Activated T-helper 2 cell treated with anti-CD3 and anti-CD28 coated beads, Interferon-gamma antibody, Interleukin-2, Interleukin-4, amounts not matched to agents 10 μg/mL and 5 μg/mL and 100 μg/mL, durations not matched to agents 14 hours and 24 hours and 36 hours (primary cell): ENCODE data around the gene TIAM1. TPM values are rescaled to one million over a fixed set of nuclear protein-coding genes. Genes with fewer than 3 reads are reported as not detected.

Source experiments
- DNase-seq: peaks from one replicate; pipeline ENCODE4 v3.0.0; 2021; ENCODE audit warnings: low spot score
- H3K27ac Mint-ChIP-seq: one replicate; pipeline ENCODE4 v1.8.0; 2021; ENCODE audit warnings: mixed read lengths
- H3K27me3 Mint-ChIP-seq: one replicate; pipeline ENCODE4 v1.8.0; 2021; ENCODE audit warnings: low read depth, mixed read lengths
- H3K36me3 Mint-ChIP-seq: one replicate; pipeline ENCODE4 v1.8.0; 2021; ENCODE audit warnings: low read depth, mixed read lengths
- H3K4me1 Mint-ChIP-seq: one replicate; pipeline ENCODE4 v1.8.0; 2021; ENCODE audit warnings: low read depth, mixed read lengths
- H3K4me3 Mint-ChIP-seq: one replicate; pipeline ENCODE4 v1.8.0; 2021; ENCODE audit warnings: low read depth, mild to moderate bottlenecking, moderate library complexity, mixed read lengths
- H3K9me3 Mint-ChIP-seq: one replicate; pipeline ENCODE4 v1.8.0; 2021; ENCODE audit warnings: mixed read lengths
- intact Hi-C: fragments of 100-400 bp; cut with micrococcal nuclease; formaldehyde crosslinking; loops from one replicate; pipeline ENCODE4 v1.15.1; 2023
- total RNA-seq: library from RNA; stranded (reverse); gene quantifications from 2 replicates; pipeline ENCODE4 v1.2.3, GENCODE V29; 2022

TIAM1 gene
- total RNA-seq, 1 donor from 2014 or later: 110 TPM

DNA sequence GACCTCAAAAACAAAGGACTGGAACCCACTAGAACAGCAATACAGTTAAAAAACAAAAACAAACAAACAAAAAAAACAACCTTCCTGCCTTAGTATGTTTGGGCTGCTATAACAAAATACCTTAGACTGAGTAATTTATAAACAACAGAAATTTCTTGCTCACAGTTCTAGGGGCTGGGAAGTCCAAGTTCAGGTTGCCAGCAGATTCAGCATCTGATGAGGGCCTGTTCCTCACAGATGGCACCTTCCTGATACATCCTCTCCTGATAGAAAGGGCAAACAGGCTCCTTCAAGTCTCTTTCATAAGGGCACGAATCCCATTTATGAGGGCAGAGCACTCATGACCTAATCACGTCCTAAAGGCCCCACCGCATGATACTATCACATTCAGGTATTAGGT lies 55.9 kb downstream of the TIAM1 start:
- DNase-seq: no peak
- Mint-ChIP-seq H3K4me1 (peaks cover 9% of the 10 kb centered on the region), H3K4me3 (no peak overlapping the region), H3K27ac (no peak overlapping the region), H3K9me3 (peaks cover 11% of the 10 kb centered on the region), H3K36me3 (peaks cover 3% of the 10 kb centered on the region), H3K27me3 (no peaks in the 10 kb centered on the region)
- intact Hi-C loops: no loop called here

DNA sequence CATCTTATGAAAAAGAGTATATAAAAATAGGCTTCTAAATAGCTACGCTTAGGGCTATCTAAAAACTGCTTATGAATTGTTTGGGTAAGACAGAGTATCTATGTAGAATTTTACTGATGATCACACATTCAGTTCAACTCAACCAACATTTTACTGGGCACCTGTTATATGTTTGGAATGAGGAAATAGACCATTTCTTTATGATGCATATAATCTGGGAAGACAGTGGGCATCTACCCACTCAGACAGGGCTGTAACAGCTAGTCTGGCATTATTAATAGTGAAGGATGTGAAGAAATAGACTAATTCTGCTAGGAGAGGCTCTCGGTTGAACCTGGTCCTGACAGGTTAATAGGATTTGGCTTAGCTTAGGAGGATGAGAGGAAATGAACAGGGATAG lies 56.9 kb downstream of the TIAM1 start:
- H3K4me3 Mint-ChIP-seq: no peak overlapping the region
- peaks cover 3% of the 10 kb centered on the region for H3K36me3 Mint-ChIP-seq
- H3K9me3 Mint-ChIP-seq: peaks cover 11% of the 10 kb centered on the region
- no peak overlapping the region for H3K27ac Mint-ChIP-seq
- intact Hi-C loops: no loop called here
- no peak for DNase-seq
- H3K27me3 Mint-ChIP-seq: no peaks in the 10 kb centered on the region
- peaks cover 11% of the 10 kb centered on the region for H3K4me1 Mint-ChIP-seq

DNA sequence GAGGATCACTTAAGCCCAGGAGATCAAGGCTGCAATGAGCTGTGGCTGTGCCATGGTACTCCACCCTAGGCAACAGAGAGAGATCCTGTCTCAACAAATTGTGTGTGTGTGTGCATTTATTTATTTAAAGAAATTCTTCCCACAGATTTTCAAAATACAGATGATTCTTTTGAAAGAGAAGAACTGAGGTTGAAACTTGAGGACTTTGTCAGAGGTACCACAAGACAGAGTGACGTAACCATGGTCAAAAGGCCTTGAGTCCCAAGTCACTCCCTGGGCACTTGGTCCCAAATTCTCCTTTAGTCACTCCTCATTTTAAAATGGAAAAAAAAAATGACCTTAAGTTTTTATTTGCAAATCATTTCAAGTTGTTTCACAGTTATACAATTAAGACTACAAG lies 57.4 kb downstream of the TIAM1 start:
- intact Hi-C loops: no loop called here

DNA sequence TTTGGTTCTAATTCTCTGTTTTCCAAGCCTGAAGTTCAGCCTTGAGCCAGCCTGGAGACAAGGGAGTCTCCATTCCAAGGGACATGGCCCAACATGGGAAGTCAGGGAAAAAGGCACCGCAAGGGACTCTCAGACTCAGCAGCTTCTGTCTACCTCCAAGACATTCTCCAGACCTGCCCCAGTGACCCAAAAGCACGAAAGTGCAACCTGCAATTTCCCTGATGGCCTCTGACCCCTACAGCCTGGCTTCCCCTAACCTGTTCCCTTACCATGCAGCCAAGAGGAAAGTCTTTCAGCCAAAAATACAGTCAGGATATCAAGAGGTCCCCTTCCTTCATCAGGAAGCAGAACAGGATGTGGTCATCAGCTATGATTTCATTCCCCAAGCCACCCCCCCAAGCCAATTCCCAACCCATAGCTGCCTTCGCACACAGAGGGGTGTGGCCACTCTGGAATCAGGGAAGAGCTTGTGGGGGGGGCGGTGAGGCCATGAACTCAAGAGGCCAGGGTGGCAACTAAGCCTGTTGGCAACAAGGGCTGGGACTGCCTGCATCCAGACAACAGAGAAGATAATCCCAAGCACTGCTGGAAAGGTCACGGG lies 59.2 kb downstream of the TIAM1 start:
- intact Hi-C loops: no loop called here
- no peaks in the 10 kb centered on the region for H3K36me3 Mint-ChIP-seq
- no peak for DNase-seq
- H3K27me3 Mint-ChIP-seq: no peaks in the 10 kb centered on the region
- H3K4me1 Mint-ChIP-seq: peaks cover 8% of the 10 kb centered on the region
- H3K4me3 Mint-ChIP-seq: no peak overlapping the region
- H3K27ac Mint-ChIP-seq: no peak overlapping the region
- H3K9me3 Mint-ChIP-seq: peaks cover 11% of the 10 kb centered on the region

More for the DNA sequence above, 57.4 kb downstream of the TIAM1 start:
- Mint-ChIP-seq H3K4me1 (peaks cover 11% of the 10 kb centered on the region), H3K36me3 (no peaks in the 10 kb centered on the region), H3K27ac (no peak overlapping the region), H3K9me3 (peaks cover 11% of the 10 kb centered on the region), H3K4me3 (no peak overlapping the region), H3K27me3 (no peaks in the 10 kb centered on the region)
- DNase-seq: no peak

DNA sequence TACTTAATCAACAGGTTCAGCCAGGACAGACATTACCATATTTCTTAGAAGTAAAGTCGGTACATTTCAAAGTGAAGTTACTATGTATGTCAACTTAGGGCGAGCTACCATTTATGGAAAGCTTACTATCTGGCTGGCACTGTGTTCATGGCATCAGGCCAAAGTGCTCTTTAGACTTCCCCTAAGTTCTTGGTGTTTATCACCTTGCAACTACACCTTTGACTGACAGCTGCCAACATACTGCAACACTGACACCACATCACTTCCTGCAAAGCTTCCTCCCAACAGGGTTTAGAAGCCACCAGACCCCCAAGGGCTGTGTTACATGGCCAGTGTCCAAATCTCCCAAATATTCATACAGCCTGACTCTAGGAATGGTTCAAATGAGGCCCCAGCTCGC lies 61.0 kb downstream of the TIAM1 start:
- Mint-ChIP-seq H3K4me1 (peaks cover 8% of the 10 kb centered on the region), H3K9me3 (peaks cover 7% of the 10 kb centered on the region), H3K27me3 (no peaks in the 10 kb centered on the region), H3K4me3 (no peak overlapping the region), H3K36me3 (no peaks in the 10 kb centered on the region), H3K27ac (no peak overlapping the region)
- intact Hi-C loops: no loop called here
- no peak for DNase-seq

DNA sequence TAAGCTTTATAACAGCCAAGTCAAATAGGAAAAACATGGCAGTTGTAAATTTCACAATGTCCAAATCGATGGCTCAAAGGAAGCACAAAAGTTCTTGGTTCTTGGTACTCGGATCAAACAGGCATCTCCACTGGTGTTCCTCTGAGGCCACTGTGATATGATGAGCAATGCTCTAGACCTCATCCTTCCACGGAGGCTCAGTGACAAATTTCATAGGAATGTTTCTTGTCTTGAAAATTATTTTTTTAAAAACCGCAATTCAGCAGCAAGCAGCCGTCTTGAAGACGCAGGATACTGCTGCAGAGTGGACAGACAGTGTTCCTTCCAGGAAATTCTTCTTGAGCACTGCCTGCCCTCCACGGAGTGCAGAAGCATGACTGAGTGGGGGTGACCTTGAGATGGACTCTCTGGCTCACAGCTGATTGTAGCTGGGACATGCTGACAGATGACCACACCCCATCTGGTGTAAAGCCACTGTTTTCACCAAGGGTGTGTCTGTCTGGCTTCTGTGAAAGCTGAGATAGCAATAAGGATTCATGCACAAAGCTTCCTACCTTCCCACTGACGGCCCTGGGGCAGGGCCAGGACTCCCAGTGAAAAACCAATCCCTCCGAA lies 61.9 kb downstream of the TIAM1 start:
- no peak overlapping the region for H3K27ac Mint-ChIP-seq
- peaks cover under 1% of the 10 kb centered on the region for H3K9me3 Mint-ChIP-seq
- no peaks in the 10 kb centered on the region for H3K36me3 Mint-ChIP-seq
- DNase-seq: no peak
- H3K4me3 Mint-ChIP-seq: no peak overlapping the region
- H3K4me1 Mint-ChIP-seq: peaks cover 8% of the 10 kb centered on the region
- no peaks in the 10 kb centered on the region for H3K27me3 Mint-ChIP-seq
- intact Hi-C loops: no loop called here

DNA sequence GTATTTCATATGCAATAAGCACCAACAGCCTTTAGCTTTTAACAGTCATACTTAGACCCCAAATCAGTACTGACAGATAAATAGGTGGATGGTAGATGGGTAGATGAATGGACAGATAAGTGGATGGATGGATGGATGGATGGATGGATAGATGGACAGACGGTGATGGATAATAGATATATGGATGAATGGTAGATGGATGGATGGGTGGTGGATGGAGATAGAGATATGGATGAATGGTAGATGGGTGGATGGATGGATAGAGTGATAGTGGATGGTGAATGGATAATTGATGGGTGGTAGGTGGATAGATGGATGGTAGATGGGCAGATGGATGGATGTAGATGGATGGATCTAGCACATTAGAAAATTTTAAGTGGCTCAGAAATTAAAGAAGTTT lies 62.5 kb downstream of the TIAM1 start:
- no peaks in the 10 kb centered on the region for H3K36me3 Mint-ChIP-seq
- no peak overlapping the region for H3K4me3 Mint-ChIP-seq
- H3K27ac Mint-ChIP-seq: no peak overlapping the region

DNA sequence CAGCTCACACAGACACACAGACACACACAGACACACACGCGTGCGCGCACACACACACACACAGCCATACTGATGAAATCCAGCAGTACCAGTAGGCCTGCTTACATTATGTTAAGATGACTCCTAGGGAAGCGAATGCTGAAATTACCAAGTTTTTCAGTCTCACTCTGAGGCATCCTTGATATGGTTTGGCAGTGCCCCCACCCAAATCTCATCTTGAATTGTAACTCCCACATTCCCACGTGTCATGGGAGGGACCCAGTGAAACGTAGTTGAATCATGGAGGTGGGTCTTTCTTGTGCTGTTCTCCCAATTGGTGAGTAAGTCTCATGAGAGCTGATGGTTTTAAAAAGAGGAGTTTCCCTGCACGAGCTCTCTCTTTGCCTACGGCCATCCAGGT lies 64.1 kb downstream of the TIAM1 start:
- intact Hi-C loops: no loop called here
- Mint-ChIP-seq H3K4me3 (no peak overlapping the region), H3K4me1 (peaks cover 8% of the 10 kb centered on the region), H3K9me3 (no peaks in the 10 kb centered on the region), H3K27ac (no peak overlapping the region), H3K27me3 (no peaks in the 10 kb centered on the region), H3K36me3 (no peaks in the 10 kb centered on the region)
- no peak for DNase-seq

More for the DNA sequence above, 62.5 kb downstream of the TIAM1 start:
- Mint-ChIP-seq H3K4me1 (peaks cover 8% of the 10 kb centered on the region), H3K27me3 (no peaks in the 10 kb centered on the region), H3K9me3 (no peaks in the 10 kb centered on the region)
- intact Hi-C loops: no loop called here
- no peak for DNase-seq

DNA sequence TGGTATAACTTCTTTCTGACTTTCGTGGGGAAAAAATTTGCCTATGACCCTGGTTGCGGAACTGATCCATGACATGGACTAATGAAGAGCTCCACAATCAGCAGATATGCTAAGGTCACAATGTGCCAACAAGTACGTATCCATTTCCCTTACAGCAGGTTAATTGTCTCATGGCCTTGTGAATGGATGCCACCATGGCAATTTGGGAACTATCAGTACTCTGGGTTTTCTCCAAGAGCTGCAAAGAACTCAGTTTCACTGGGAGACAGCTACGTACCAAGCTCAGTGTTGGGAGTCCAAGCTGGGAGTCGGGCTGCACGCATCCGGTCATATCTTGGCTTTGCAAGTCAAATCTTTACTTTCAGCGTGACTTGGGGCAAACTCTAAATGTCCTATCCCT lies 64.8 kb downstream of the TIAM1 start:
- intact Hi-C loops: no loop called here
- Mint-ChIP-seq H3K27ac (no peak overlapping the region), H3K4me1 (peaks cover 6% of the 10 kb centered on the region), H3K9me3 (no peaks in the 10 kb centered on the region), H3K36me3 (no peaks in the 10 kb centered on the region), H3K27me3 (no peaks in the 10 kb centered on the region), H3K4me3 (no peak overlapping the region)
- DNase-seq: no peak

DNA sequence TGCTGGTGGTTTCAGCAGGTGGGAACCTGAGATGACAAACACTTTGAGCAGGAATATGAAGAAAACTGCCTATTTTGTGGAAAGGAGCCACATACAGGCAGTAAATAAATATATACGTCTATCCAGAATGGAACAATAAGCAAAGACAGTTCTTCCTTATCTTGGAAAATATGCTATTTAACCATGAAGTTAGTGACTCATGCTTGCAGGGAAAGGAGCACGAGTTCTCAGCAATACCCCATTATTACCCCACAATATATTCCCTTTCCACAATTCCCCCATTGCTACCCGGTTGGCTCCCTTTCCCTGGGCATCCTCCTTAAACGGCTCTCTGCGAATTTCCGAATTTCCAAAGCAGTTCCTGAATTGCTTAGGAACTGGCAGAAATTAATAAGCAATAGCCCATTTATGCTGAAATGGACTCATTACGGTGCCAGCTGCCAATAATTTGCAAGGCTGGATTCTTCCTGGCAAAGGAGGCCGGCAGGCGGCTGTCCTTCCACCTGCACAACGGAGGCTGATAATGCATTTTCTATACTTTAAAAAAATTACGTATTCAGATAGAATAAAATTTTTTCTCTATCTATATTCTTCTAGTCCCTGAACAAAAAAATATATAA lies 65.4 kb downstream of the TIAM1 start:
- intact Hi-C loops: no loop called here
- Mint-ChIP-seq H3K4me1 (peaks cover 5% of the 10 kb centered on the region), H3K9me3 (peaks cover 2% of the 10 kb centered on the region), H3K27me3 (no peaks in the 10 kb centered on the region), H3K27ac (no peak overlapping the region), H3K36me3 (no peaks in the 10 kb centered on the region), H3K4me3 (no peak overlapping the region)
- no peak for DNase-seq

DNA sequence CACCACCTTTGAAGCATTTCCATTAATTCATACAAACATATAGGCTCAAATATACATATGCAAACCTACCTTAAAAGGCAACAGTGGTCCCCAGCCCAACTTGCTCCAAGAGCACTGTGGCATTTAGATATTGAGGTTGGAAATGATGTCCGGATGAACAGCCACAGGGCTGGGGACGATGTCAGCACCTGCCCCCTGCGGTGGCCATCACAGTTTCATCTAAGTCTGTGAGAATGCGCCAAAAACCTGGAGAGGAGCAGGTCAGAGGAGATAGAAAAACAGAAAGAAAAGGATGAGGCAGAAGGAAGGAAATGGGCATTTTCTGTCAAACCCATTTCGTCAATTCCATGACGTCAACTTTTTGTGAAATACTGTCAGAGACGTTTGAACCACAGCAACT lies 67.4 kb downstream of the TIAM1 start:
- Mint-ChIP-seq H3K36me3 (peaks cover 5% of the 10 kb centered on the region), H3K4me1 (peaks cover 10% of the 10 kb centered on the region)

DNA sequence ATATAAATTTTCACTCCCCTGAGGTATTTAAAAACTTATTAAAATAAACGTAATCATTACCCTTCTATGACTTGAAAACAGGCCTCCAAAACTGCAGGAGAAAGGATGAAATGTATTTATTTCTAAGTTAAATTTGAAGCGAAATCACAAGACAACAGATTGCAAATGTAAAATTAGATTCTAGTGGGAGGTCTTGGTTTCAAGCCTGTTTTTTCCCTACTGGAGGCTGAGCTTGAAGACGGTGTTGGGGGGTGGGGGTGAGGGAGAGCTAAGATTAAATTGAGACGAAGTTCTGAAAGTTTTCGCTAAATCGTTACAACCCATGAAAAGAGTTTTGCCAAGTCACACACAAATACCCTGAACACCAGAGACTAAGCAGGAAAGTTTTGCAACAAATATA lies 68.2 kb downstream of the TIAM1 start:
- intact Hi-C loops: no loop called here
- Mint-ChIP-seq H3K4me3 (no peak overlapping the region), H3K27me3 (no peaks in the 10 kb centered on the region), H3K9me3 (peaks cover 6% of the 10 kb centered on the region), H3K4me1 (peaks cover 10% of the 10 kb centered on the region), H3K36me3 (peaks cover 5% of the 10 kb centered on the region), H3K27ac (no peak overlapping the region)
- DNase-seq: no peak

More for the DNA sequence above, 67.4 kb downstream of the TIAM1 start:
- Mint-ChIP-seq H3K4me3 (no peak overlapping the region), H3K27ac (no peak overlapping the region), H3K9me3 (peaks cover 6% of the 10 kb centered on the region), H3K27me3 (no peaks in the 10 kb centered on the region)
- intact Hi-C loops: no loop called here
- no peak for DNase-seq

DNA sequence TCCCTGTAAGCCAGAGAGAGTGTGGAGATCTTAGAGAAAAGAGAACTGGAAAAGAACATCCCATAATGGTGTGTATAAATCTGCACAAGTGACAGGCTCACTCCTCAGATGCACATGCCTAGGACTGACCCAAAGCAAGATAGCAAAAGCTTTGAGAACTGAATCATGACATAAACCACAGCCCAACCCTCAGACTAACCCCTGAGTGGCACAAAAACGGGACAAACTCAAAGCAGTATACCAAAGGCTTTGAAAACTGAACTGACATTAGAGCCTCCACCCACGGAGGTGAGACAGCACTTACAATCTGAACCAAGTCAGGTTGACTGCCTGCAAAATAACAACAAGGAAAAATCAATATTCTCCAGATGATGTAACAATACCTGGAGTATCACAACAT lies 70.8 kb downstream of the TIAM1 start:
- Mint-ChIP-seq H3K36me3 (peaks cover 8% of the 10 kb centered on the region), H3K4me3 (no peak overlapping the region), H3K27me3 (no peaks in the 10 kb centered on the region), H3K4me1 (peaks cover 12% of the 10 kb centered on the region), H3K27ac (no peak overlapping the region), H3K9me3 (peaks cover 6% of the 10 kb centered on the region)
- no peak for DNase-seq
- intact Hi-C loops: loop anchor here (5.0 kb wide), 1 partner anchor 366 kb away; no protein-coding TSS in a partner anchor
